IMR-90 (cell line): ENCODE data around the gene SARS2.

Experiments
- POLR2A ChIP-seq: IDR thresholded peaks from 2 replicates; pipeline ENCODE4 v1.6.1; 2012; ENCODE audit warnings: mild to moderate bottlenecking, low read depth, low read length
- RAD21 ChIP-seq: IDR thresholded peaks from 2 replicates; pipeline ENCODE4 v1.6.1; 2012; ENCODE audit warnings: low read length, improper control_type of control experiment
- RCOR1 ChIP-seq: IDR thresholded peaks from 2 replicates; pipeline ENCODE4 v1.6.1; 2012; ENCODE audit warnings: mild to moderate bottlenecking, low read length, improper control_type of control experiment; ENCODE audit not compliant: insufficient replicate concordance
- RFX5 ChIP-seq: IDR thresholded peaks from 2 replicates; pipeline ENCODE4 v1.8.0; 2012; ENCODE audit warnings: low read depth, mild to moderate bottlenecking, low read length, moderate library complexity
- TF ChIP-seq, protein P1 (sequence below): conservative IDR thresholded peaks from 2 replicates; pipeline ENCODE4 v1.5.1; 2012; ENCODE audit warnings: mild to moderate bottlenecking, low read depth, low read length, improper control_type of control experiment
- TF ChIP-seq, protein P2 (sequence below): fragments of 150-350 bp; IDR thresholded peaks from 2 replicates; pipeline ENCODE4 v1.6.1; 2017; ENCODE audit warnings: mild to moderate bottlenecking, antibody characterized with exemption, low read length, low read depth

DNA sequence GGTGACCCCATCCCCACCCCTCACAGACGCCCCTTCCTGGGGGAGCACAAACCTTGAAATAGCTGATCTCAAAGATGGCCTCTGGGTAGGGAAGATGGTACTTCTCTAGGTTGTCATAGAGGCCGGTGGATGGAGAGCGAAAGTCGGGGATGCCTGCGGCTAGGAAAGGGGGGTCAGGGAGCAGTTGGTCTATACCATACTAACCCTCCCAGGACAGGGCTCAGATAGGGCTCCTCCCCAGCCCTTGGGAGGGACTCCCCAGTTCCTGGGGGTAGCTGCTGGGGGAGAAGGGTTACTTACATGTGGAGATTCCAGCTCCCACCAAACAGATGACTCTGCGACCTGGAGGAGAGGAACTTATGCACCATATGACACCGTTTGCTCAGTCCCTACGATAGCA, 40.8 kb downstream of the SARS2 start:
- TF ChIP-seq, protein P1, sequence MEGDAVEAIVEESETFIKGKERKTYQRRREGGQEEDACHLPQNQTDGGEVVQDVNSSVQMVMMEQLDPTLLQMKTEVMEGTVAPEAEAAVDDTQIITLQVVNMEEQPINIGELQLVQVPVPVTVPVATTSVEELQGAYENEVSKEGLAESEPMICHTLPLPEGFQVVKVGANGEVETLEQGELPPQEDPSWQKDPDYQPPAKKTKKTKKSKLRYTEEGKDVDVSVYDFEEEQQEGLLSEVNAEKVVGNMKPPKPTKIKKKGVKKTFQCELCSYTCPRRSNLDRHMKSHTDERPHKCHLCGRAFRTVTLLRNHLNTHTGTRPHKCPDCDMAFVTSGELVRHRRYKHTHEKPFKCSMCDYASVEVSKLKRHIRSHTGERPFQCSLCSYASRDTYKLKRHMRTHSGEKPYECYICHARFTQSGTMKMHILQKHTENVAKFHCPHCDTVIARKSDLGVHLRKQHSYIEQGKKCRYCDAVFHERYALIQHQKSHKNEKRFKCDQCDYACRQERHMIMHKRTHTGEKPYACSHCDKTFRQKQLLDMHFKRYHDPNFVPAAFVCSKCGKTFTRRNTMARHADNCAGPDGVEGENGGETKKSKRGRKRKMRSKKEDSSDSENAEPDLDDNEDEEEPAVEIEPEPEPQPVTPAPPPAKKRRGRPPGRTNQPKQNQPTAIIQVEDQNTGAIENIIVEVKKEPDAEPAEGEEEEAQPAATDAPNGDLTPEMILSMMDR = no peak
- TF ChIP-seq POLR2A (no peak), RAD21 (no peak), RCOR1 (no peak), RFX5 (no peak)
- TF ChIP-seq, protein P2, sequence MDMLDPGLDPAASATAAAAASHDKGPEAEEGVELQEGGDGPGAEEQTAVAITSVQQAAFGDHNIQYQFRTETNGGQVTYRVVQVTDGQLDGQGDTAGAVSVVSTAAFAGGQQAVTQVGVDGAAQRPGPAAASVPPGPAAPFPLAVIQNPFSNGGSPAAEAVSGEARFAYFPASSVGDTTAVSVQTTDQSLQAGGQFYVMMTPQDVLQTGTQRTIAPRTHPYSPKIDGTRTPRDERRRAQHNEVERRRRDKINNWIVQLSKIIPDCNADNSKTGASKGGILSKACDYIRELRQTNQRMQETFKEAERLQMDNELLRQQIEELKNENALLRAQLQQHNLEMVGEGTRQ = no peak
